Tibial nerve (tissue), 4 donors: ENCODE data around the gene TAF4.

ENCODE experiments used
- EP300 ChIP-seq, 2 donors: sonication (generic); formaldehyde crosslinking; IDR thresholded peaks; one replicate each; pipeline ENCODE4 v1.6.1; 2017; ENCODE audit warnings: antibody characterized with exemption in 2 of 2, mild to moderate bottlenecking in 1 of 2
- POLR2A ChIP-seq, 2 donors: fragments of 450-650 bp; IDR thresholded peaks; one replicate each; pipeline ENCODE4 v1.6.1; 2017; ENCODE audit warnings: antibody characterized with exemption in 2 of 2, mild to moderate bottlenecking in 2 of 2, moderate library complexity in 2 of 2
- TF ChIP-seq, protein P1 (sequence below), 5 experiments: fragments of 200-600 bp in 3 of 5; fragments of 450-650 bp in 2 of 5; sonication (generic) in 3 of 5; IDR thresholded peaks; one replicate each; pipeline ENCODE4 v1.5.1; 2016 to 2019; ENCODE audit warnings: antibody characterized with exemption in 5 of 5, mild to moderate bottlenecking in 3 of 5, moderate library complexity in 2 of 5

- TF ChIP-seq, protein P1, sequence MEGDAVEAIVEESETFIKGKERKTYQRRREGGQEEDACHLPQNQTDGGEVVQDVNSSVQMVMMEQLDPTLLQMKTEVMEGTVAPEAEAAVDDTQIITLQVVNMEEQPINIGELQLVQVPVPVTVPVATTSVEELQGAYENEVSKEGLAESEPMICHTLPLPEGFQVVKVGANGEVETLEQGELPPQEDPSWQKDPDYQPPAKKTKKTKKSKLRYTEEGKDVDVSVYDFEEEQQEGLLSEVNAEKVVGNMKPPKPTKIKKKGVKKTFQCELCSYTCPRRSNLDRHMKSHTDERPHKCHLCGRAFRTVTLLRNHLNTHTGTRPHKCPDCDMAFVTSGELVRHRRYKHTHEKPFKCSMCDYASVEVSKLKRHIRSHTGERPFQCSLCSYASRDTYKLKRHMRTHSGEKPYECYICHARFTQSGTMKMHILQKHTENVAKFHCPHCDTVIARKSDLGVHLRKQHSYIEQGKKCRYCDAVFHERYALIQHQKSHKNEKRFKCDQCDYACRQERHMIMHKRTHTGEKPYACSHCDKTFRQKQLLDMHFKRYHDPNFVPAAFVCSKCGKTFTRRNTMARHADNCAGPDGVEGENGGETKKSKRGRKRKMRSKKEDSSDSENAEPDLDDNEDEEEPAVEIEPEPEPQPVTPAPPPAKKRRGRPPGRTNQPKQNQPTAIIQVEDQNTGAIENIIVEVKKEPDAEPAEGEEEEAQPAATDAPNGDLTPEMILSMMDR (IDR thresholded peaks at IDR 0.05), result no peak
- TF ChIP-seq POLR2A (IDR thresholded peaks at IDR 0.05), result no peak
- no peak for TF ChIP-seq EP300 (IDR thresholded peaks at IDR 0.05)
Observed at GRCh38 chr20:62097881-62098407, 32.3 kb upstream of the TAF4 start.
